T-helper 1 cell treated with Interleukin-12 subunit alpha and Interleukin-12 subunit beta and Interleukin-4 antibody, amounts not matched to agents 30 ng/mL and 1 ng/mL, for 36 hours (primary cell): ENCODE measurements around the gene NR2C1. TPM values are rescaled to one million over a fixed set of nuclear protein-coding genes. Genes with fewer than 3 reads are reported as not detected.

ENCODE experiments used
- intact Hi-C: fragments of 100-400 bp; cut with micrococcal nuclease; formaldehyde crosslinking; loops from one replicate; pipeline ENCODE4 v1.15.1; 2024
- total RNA-seq: library from RNA; stranded (reverse); gene quantifications from 2 replicates; pipeline ENCODE4 v1.2.3, GENCODE V29; 2022

Gene NR2C1
- total RNA-seq, 1 donor from 2014 or later = 27.7 TPM

- intact Hi-C loops = no loop called here
Measured at GRCh38 chr12:95088379-95088778, 15.0 kb upstream of the NR2C1 start.

DNA sequence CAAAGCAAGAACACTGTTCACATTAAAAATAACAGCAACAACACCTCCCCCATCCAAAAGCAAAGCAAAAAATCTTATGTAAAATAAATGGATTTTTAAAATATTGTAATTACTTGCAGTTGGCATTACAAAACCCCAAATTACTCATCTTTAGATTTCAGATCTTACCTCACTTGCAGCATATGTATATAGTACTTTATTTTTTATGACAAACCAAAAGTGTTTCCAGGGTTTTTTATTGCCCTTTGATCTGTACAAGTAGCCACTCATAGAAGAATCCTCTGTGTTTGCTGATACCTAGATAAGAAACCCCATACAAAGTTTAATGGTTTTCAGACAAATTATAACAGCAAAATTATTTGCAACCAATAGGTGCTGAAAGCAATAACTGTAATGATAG, 12.2 kb upstream of the NR2C1 start:
- intact Hi-C loops = no loop called here

DNA sequence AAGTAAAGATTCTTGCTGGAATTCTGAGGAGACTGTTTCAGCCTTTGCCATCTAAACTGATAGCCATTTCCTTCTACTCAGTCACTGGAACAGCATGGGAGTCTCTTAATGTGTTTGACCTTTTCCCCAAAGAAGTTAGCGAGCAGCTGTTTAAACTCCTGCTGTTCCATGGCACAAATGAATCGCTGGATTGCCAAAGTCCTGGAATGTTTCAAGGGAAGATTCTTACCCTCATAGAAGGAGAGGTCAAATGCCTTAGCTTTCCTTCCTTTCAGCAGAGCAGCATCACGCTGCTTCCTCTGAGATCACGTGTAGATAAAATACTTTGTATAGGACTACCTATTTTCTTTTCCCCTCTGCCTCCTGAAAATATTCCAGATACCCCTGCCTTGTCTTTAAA, 10.5 kb upstream of the NR2C1 start:
- intact Hi-C loops = no loop called here

GRCh38 chr12:95083471-95083870, 10.1 kb upstream of the NR2C1 start:
- intact Hi-C loops = no loop called here

- intact Hi-C loops = loop anchor here (10.0 kb wide), 1 partner anchor 933 kb away; the partner anchor contains the start of gene PLXNC1
Measured at GRCh38 chr12:95077341-95077740, 3.9 kb upstream of the NR2C1 start.

- intact Hi-C loops = loop anchor here (5.0 to 10.0 kb wide), 6 partner anchors 132 to 1697 kb away; partner anchors contain the start of genes AMDHD1, CCDC38, NUDT4 and PLXNC1
Measured at GRCh38 chr12:95074766-95075165, 1.3 kb upstream of the NR2C1 start.

DNA sequence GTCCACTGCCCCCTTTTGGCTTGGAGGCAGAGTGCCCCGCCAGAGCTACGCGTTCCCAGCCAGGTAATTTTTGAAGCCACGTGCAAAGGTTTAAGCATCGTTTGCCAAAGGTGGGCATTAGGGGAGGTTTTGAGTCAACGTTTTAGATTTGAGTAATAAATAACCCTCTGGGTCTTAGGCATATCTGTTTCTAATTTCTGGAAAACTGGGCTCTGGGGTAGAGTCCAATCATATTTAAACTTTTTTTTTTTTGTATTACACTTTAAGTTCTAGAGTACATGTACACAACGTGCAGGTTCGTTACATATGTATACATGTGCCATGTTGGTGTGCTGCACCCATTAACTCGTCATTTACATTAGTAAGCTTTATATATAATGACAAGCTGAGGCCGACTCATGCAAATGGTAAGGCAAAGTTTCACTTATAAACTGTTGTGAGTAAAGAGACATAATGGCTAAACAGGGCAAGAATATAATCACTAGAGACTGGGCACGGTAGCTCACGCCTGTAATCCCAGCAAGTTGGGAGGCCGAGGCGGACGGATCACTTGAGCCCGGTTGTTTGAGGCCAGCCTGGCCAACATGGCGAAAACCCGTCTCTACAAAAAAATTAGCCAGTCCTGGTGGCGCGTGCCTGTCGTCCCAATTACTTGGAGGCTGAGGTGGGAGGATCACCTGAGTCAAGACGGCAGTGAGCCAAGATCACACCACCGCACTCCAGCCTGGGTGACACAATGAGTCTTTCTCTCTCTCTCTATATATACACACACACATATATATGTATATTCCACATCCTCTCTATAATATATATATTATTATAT, 491 bp upstream of the NR2C1 start:
- intact Hi-C loops = loop anchor here (1.0 to 10.0 kb wide), 19 partner anchors 29 to 1697 kb away; partner anchors contain the start of genes AMDHD1, CCDC38, CEP83 and CRADD

- intact Hi-C loops = loop anchor here (5.0 to 10.0 kb wide), 6 partner anchors 128 to 1693 kb away; partner anchors contain the start of genes AMDHD1, CCDC38, NUDT4 and PLXNC1
Measured at GRCh38 chr12:95070378-95070777, 3.0 kb downstream of the NR2C1 start.

GRCh38 chr12:95066091-95066855, 7.1 kb downstream of the NR2C1 start:
- intact Hi-C loops = no loop called here

DNA sequence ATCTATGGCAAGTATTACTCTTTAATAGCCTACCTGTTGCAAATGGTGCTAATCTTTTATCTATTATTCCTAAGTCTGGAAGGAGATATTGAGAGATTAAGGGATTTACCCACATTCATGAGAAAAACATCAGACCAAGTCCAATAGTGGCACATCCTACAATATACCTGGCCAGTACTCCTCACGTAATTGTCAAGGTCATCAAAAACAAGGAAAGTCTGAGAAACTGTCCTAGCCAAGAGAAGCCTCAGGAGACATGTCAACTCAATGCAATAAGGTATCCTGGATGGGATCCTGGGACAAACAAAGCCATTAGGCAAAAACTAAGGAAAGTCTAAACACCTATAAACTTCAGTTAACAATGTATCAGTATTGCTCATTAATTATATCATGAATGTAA, 12.5 kb downstream of the NR2C1 start:
- intact Hi-C loops = no loop called here

DNA sequence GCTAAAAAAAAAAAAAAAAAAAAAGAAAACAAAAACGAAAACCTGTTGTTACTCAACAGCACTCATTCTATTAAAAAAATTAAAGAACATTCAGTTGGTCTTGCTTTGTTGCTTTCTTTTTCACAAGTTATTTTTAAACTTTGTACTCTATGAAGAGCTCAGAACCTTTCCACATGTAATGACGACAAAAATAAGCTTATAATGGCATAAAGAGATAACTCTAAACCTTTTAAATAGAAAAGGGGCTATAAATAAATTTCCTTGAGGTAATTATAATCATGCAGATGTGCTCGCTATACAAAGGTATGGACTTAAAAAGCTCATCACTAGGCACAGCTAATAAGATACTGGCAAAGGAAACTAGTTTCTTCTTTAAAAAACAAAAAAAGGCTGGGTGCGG, 13.4 kb downstream of the NR2C1 start:
- intact Hi-C loops = no loop called here

DNA sequence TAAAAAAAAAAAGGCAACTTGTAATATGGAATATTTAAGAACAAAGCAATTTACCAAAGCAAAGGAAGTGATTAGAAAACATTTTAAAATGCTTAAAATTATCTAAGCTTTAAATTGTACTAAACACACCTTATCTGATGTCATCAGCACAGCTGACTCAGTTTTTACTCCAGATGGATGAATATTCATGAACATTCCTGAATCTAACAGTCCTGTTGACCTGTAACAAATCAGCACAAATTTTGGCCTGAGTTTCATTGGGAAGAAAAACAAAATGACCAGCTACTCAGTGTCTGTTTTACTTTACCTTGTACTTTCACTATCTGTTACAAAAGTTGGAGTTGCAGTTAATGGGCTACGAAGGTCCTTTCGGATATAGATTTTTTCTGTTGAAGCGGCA, 16.0 kb downstream of the NR2C1 start:
- intact Hi-C loops = no loop called here

- intact Hi-C loops = no loop called here
Measured at GRCh38 chr12:95055057-95055456, 18.4 kb downstream of the NR2C1 start.

GRCh38 chr12:95054206-95054605, 19.2 kb downstream of the NR2C1 start:
- intact Hi-C loops = no loop called here

DNA sequence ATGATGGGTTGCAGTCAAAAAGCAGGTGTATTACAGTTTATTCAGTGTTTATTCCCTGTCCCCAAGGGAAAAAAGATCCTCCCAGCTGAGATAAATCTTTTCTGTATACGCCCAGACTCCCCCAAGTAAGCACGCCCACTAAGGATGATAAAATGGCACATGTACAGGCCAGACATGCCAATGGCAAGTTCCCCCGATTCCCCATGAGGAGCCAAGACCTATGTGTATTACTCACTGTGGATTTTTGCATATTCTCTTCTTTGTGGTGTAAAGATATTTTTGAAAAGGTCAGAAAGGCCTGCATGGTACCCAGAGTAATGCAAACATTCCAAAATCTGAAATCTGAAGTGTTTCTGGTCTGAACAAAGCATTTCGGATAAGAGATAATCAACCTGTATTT, 22.2 kb downstream of the NR2C1 start:
- intact Hi-C loops = no loop called here

GRCh38 chr12:95037906-95038305, 35.5 kb downstream of the NR2C1 start:
- intact Hi-C loops = no loop called here

GRCh38 chr12:95034750-95035149, 38.7 kb downstream of the NR2C1 start:
- intact Hi-C loops = loop anchor here (2.0 kb wide), 1 partner anchor 32 kb away; the partner anchor contains the start of gene NDUFA12

DNA sequence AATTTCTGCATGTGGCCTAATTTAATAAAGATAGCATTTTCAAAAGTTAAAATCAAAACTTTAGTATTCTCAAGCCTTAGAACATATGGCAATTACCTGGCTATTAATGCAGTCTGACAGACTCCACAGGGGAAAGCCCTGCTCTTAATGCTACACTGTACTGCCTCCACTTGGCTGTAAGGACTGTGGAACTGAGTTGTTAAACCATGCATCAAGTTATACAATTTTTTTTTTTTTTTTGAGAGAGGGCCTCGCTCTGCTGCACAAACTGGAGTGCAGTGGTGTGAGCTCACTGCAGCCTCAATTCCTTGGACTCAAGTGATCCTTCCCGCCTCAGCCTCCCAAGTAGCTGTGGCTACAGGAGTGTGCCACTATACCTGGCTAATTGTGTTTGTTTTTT, 50.9 kb downstream of the NR2C1 start:
- intact Hi-C loops = no loop called here

DNA sequence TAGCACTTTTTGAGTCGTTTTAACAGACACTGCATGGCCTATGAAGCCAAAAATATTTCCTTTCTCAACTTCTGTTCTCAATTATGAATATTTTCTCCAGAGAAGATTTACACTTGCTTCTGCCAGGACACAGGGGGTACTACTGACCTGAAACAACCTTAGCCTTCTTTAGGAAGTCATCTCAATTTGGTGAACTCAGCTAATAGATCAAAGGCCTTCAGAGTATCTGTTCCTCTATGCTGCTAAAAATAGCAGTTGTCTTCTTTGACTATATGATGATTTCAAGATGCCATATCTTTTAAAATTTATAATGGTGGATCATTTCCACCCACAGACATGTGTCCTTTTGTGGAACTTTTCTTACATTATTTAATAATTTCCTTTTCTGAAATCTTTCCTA, 55.9 kb downstream of the NR2C1 start:
- intact Hi-C loops = no loop called here

DNA sequence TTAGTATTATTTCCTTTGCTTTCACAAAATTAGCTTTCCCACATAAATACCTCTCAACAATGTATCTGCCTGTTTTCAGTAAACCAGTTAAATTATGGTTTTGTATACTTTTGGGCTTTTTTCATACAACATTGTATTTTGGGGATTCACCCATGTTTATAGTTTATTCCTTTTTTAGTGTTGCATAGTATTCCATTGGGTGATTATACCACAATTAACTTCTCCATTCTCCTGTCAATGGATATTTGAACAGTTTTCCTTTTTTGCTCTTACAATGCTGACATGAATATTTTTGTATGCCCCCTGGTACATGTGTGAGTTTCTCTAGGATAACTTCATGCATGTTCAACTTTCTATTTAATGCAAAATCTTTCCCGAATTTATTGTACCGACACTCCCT, 57.3 kb downstream of the NR2C1 start:
- intact Hi-C loops = no loop called here

DNA sequence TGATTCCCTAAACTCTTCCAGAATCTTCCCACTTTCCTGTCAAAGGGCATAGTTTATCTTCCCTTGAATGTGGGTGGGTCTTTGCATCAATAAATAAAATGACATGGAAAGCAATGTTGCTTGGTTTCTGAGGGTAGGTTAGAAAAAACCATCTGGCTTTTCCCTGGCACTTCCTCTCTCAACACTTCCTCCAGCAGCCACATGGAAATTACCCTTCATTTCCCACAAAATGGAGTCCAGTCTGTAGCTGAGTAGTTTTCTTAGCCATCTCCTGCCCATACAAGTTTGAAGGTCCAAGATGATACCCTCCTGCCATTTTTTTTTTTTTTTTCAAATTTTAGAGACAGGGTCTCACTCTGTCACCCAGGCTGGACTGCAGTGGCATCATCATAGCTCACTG, 58.9 kb downstream of the NR2C1 start:
- intact Hi-C loops = no loop called here

DNA sequence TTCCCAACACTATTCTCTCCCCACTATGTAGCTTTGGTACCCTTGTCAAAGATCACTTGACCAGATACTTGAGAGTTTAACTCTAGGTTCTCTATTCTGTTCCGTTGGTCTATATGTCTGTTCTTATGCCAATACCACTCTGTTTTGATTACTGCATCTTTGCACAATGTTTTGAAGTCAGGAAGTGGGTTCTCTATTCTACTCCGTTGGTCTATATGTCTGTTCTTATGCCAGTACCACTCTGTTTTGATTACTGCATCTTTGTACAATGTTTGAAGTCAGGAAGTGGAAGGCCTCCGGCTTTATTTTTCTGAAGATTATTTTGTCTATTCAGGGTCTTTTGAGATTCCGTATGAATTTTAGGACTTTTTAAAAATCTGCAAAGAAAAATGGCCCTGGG, 67.2 kb downstream of the NR2C1 start:
- intact Hi-C loops = loop anchor here (10.0 kb wide), 2 partner anchors 939 to 1561 kb away; partner anchors contain the start of genes AMDHD1, CCDC38 and UBE2N
